ENCODE measurements around the gene LGR4. TPM values are rescaled to one million over a fixed set of nuclear protein-coding genes. Genes with fewer than 3 reads are reported as not detected.
A peak's percentile ranks its signal among the peaks of the same experiment; 100 is the strongest.

The LGR4 gene
- total and polyA plus RNA-seq, 2 of the 13 experiments (the other 11 are each of a cell fraction or from before 2014, with no cell fraction given), result 42.1 to 68.7 TPM

- no peak; the same call in 1 of the 2 replicates for TF ChIP-seq ZBTB33 (CRISPR knock-in tag; IDR thresholded peaks at IDR 0.05)
- no peak for TF ChIP-seq SSRP1 (CRISPR knock-in tag; IDR thresholded peaks at IDR 0.05)
- TF ChIP-seq, protein P1, sequence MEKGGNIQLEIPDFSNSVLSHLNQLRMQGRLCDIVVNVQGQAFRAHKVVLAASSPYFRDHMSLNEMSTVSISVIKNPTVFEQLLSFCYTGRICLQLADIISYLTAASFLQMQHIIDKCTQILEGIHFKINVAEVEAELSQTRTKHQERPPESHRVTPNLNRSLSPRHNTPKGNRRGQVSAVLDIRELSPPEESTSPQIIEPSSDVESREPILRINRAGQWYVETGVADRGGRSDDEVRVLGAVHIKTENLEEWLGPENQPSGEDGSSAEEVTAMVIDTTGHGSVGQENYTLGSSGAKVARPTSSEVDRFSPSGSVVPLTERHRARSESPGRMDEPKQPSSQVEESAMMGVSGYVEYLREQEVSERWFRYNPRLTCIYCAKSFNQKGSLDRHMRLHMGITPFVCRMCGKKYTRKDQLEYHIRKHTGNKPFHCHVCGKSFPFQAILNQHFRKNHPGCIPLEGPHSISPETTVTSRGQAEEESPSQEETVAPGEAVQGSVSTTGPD (CRISPR knock-in tag; IDR thresholded peaks at IDR 0.05), result 0 out of 2 replicates have a peak, but pooled peaks have one; percentile 60
- TF ChIP-seq ZBTB10 (CRISPR knock-in tag; IDR thresholded peaks at IDR 0.05; ENCODE audit: borderline replicate concordance), result no peak
- no peak; the same call in 1 of the 2 replicates for TF ChIP-seq ZNF33A (CRISPR knock-in tag; IDR thresholded peaks at IDR 0.05; ENCODE audit: borderline replicate concordance)
- TF ChIP-seq SIN3A (IDR thresholded peaks at IDR 0.05; ENCODE audit: borderline replicate concordance, low read depth, low read length), result no peak
- no peak for TF ChIP-seq AKAP8 (CRISPR knock-in tag; IDR thresholded peaks at IDR 0.05)
- peak; percentile 15 for TF ChIP-seq SKI (IDR thresholded peaks at IDR 0.05; ENCODE audit: partially characterized antibody)
- no peak; the same call in 1 of the 2 replicates for TF ChIP-seq ZNF124 (CRISPR knock-in tag; IDR thresholded peaks at IDR 0.05)
- no peak for TF ChIP-seq IKZF4 (CRISPR knock-in tag; IDR thresholded peaks at IDR 0.05; ENCODE audit: borderline replicate concordance, low read depth, not compliant biosample characterization)
- 0 out of 2 replicates have a peak, but pooled peaks have one; percentile 24 for TF ChIP-seq ZNF430 (CRISPR knock-in tag; IDR thresholded peaks at IDR 0.05)
- TF ChIP-seq ZNF562 (CRISPR knock-in tag; IDR thresholded peaks at IDR 0.05; ENCODE audit: borderline replicate concordance), result no peak
- no peak for TF ChIP-seq SPEN (CRISPR knock-in tag; IDR thresholded peaks at IDR 0.05; ENCODE audit: low read depth)
- no peak for TF ChIP-seq NFYB (CRISPR knock-in tag; IDR thresholded peaks at IDR 0.05)
- TF ChIP-seq ZNF737 (CRISPR knock-in tag; IDR thresholded peaks at IDR 0.05; ENCODE audit: borderline replicate concordance), result no peak
- TF ChIP-seq, protein P2, sequence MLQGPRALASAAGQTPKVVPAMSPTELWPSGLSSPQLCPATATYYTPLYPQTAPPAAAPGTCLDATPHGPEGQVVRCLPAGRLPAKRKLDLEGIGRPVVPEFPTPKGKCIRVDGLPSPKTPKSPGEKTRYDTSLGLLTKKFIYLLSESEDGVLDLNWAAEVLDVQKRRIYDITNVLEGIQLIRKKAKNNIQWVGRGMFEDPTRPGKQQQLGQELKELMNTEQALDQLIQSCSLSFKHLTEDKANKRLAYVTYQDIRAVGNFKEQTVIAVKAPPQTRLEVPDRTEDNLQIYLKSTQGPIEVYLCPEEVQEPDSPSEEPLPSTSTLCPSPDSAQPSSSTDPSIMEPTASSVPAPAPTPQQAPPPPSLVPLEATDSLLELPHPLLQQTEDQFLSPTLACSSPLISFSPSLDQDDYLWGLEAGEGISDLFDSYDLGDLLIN (CRISPR knock-in tag; IDR thresholded peaks at IDR 0.05; ENCODE audit: borderline replicate concordance), result no peak
- no peak for TF ChIP-seq NR3C1 (CRISPR knock-in tag; IDR thresholded peaks at IDR 0.05)
- TF ChIP-seq SRSF4 (IDR thresholded peaks at IDR 0.05; ENCODE audit: low read depth, low read length, poor library complexity, severe bottlenecking), result no peak
- TF ChIP-seq KLF16 (CRISPR knock-in tag; IDR thresholded peaks at IDR 0.05), result peak in 1 of 2 experiments; percentile 70; a peak in 2 of 4 replicates
- TF ChIP-seq MTA1 (CRISPR knock-in tag; IDR thresholded peaks at IDR 0.05; ENCODE audit: borderline replicate concordance), result no peak; the same call in 1 of the 2 replicates
- no peak for TF ChIP-seq ZNF749 (CRISPR knock-in tag; IDR thresholded peaks at IDR 0.05; ENCODE audit: borderline replicate concordance)
- no peak for TF ChIP-seq SRF (IDR thresholded peaks at IDR 0.05; ENCODE audit: low read depth, low read length)
- TF ChIP-seq GLI4 (CRISPR knock-in tag; IDR thresholded peaks at IDR 0.05; ENCODE audit: borderline replicate concordance), result no peak
- TF ChIP-seq SNRNP70 (IDR thresholded peaks at IDR 0.05; ENCODE audit: low read depth, low read length), result no peak
These were observed 3.0 kb upstream of the LGR4 start (continued) for GRCh38 chr11:27475622-27476021.

All from HepG2 (cell line).